ENCODE results near the gene GPRIN3. TPM values are rescaled to one million over a fixed set of nuclear protein-coding genes. Genes with fewer than 3 reads are reported as not detected.

GPRIN3 gene
- total RNA-seq, 1 donor from 2014 or later: 2.6 TPM

DNA sequence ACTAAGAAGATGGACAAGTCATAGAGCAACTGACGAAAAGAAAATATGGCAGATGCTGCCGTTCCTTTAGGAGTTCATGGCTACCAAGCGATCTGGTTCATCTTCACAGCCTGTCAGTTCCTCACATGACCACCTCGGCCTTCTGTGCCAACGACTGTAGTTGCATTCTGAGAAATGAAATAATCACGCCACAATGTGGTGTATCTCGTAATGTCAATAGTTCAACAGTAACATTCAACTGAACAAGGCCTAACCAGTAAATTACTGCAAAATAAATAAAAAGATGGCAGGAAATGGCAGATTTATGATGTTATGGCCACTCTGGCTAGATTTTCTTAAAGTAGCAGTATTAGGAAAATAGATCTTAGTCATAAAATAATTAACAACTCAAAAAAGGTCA, 4.4 kb downstream of the GPRIN3 start:
- no peaks in the 10 kb centered on the region for H3K9me3 ChIP-seq (ENCODE audit: insufficient read depth, low read depth, low read length)
- no peaks in the 10 kb centered on the region for H3K27me3 Mint-ChIP-seq (ENCODE audit: low read depth, unreplicated experiment)
- no peaks in the 10 kb centered on the region for H3K27me3 ChIP-seq (ENCODE audit: insufficient read depth, low read length)
- H3K4me1 ChIP-seq (ENCODE audit: insufficient read depth, low read length): no peaks in the 10 kb centered on the region
- H3K4me3 ChIP-seq (ENCODE audit: insufficient read depth, low read depth, low read length): no peak overlapping the region
- H3K36me3 ChIP-seq (ENCODE audit: insufficient read depth, low read length): no peaks in the 10 kb centered on the region
- no peak overlapping the region for H2AFZ ChIP-seq (ENCODE audit: low read depth, low read length)
- no peak overlapping the region for H3K27ac ChIP-seq (ENCODE audit: low read depth, low read length)
- FAIRE-seq (no peak), DNase-seq (ENCODE audit: low read depth) (no peak)
- H3K9ac ChIP-seq (ENCODE audit: low read length): no peak overlapping the region
- TF ChIP-seq, protein P1, sequence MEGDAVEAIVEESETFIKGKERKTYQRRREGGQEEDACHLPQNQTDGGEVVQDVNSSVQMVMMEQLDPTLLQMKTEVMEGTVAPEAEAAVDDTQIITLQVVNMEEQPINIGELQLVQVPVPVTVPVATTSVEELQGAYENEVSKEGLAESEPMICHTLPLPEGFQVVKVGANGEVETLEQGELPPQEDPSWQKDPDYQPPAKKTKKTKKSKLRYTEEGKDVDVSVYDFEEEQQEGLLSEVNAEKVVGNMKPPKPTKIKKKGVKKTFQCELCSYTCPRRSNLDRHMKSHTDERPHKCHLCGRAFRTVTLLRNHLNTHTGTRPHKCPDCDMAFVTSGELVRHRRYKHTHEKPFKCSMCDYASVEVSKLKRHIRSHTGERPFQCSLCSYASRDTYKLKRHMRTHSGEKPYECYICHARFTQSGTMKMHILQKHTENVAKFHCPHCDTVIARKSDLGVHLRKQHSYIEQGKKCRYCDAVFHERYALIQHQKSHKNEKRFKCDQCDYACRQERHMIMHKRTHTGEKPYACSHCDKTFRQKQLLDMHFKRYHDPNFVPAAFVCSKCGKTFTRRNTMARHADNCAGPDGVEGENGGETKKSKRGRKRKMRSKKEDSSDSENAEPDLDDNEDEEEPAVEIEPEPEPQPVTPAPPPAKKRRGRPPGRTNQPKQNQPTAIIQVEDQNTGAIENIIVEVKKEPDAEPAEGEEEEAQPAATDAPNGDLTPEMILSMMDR (IDR thresholded peaks at IDR 0.05; ENCODE audit: insufficient read depth, low read depth, low read length): no peak
- no peak for TF ChIP-seq EZH2 (IDR thresholded peaks at IDR 0.05; ENCODE audit: insufficient read depth, low read length)
- no peaks in the 10 kb centered on the region for H3K9me3 Mint-ChIP-seq (ENCODE audit: unreplicated experiment)
- H3K36me3 Mint-ChIP-seq (ENCODE audit: low read depth, unreplicated experiment): no peaks in the 10 kb centered on the region
- no peak overlapping the region for H3K4me3 Mint-ChIP-seq (ENCODE audit: unreplicated experiment)
- no peaks in the 10 kb centered on the region for H4K20me1 ChIP-seq (ENCODE audit: insufficient read depth, low read length)
- H3K27ac Mint-ChIP-seq (ENCODE audit: unreplicated experiment): no peak overlapping the region
- H3K4me1 Mint-ChIP-seq (ENCODE audit: low read depth, unreplicated experiment): peaks cover 18% of the 10 kb centered on the region
- no peak overlapping the region for H3K4me2 ChIP-seq (ENCODE audit: low read length)
- H3K79me2 ChIP-seq (ENCODE audit: insufficient read depth, low read length): no peaks in the 10 kb centered on the region

GRCh38 chr4:89301902-89302301, 5.7 kb downstream of the GPRIN3 start:
- no peaks in the 10 kb centered on the region for H3K36me3 ChIP-seq (ENCODE audit: insufficient read depth, low read length)
- FAIRE-seq (no peak), DNase-seq (ENCODE audit: low read depth) (no peak)
- no peaks in the 10 kb centered on the region for H3K36me3 Mint-ChIP-seq (ENCODE audit: low read depth, unreplicated experiment)
- no peaks in the 10 kb centered on the region for H3K27me3 Mint-ChIP-seq (ENCODE audit: low read depth, unreplicated experiment)
- no peak overlapping the region for H3K4me2 ChIP-seq (ENCODE audit: low read length)
- H3K79me2 ChIP-seq (ENCODE audit: insufficient read depth, low read length): no peaks in the 10 kb centered on the region
- no peaks in the 10 kb centered on the region for H3K9me3 ChIP-seq (ENCODE audit: insufficient read depth, low read depth, low read length)
- peaks cover 19% of the 10 kb centered on the region for H3K4me1 Mint-ChIP-seq (ENCODE audit: low read depth, unreplicated experiment)
- H3K4me3 ChIP-seq (ENCODE audit: insufficient read depth, low read depth, low read length): no peak overlapping the region
- no peak overlapping the region for H3K27ac ChIP-seq (ENCODE audit: low read depth, low read length)
- no peak overlapping the region for H3K9ac ChIP-seq (ENCODE audit: low read length)
- no peaks in the 10 kb centered on the region for H3K4me1 ChIP-seq (ENCODE audit: insufficient read depth, low read length)
- H4K20me1 ChIP-seq (ENCODE audit: insufficient read depth, low read length): no peaks in the 10 kb centered on the region
- H3K27ac Mint-ChIP-seq (ENCODE audit: unreplicated experiment): no peak overlapping the region
- H3K9me3 Mint-ChIP-seq (ENCODE audit: unreplicated experiment): no peaks in the 10 kb centered on the region
- no peak overlapping the region for H3K4me3 Mint-ChIP-seq (ENCODE audit: unreplicated experiment)
- H2AFZ ChIP-seq (ENCODE audit: low read depth, low read length): no peak overlapping the region
- TF ChIP-seq, protein P1 (IDR thresholded peaks at IDR 0.05; ENCODE audit: insufficient read depth, low read depth, low read length): no peak
- TF ChIP-seq EZH2 (IDR thresholded peaks at IDR 0.05; ENCODE audit: insufficient read depth, low read length): no peak
- no peaks in the 10 kb centered on the region for H3K27me3 ChIP-seq (ENCODE audit: insufficient read depth, low read length)

DNA sequence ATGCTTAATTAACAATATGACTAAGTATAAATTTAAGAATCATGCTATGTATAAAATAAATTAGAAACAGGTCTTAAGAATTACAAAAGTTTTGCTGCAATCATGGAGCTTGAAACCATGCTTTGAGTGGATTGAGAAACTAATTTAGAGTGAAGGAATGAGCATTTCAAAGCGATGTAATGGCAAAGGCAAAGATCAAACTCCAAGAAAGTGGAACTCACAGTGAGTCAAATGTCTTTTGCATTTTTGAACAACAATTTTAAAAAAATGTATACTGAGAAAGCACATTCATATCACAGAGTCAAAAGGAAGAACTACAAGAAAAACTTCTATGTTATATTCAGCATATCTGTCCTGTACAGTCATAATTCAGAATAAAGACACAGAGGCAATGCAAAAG, 6.6 kb downstream of the GPRIN3 start:
- no peak overlapping the region for H3K4me3 ChIP-seq (ENCODE audit: insufficient read depth, low read depth, low read length)
- no peaks in the 10 kb centered on the region for H3K9me3 ChIP-seq (ENCODE audit: insufficient read depth, low read depth, low read length)
- Mint-ChIP-seq H3K4me3 (ENCODE audit: unreplicated experiment) (no peak overlapping the region), H3K9me3 (ENCODE audit: unreplicated experiment) (no peaks in the 10 kb centered on the region), H3K27me3 (ENCODE audit: low read depth, unreplicated experiment) (no peaks in the 10 kb centered on the region), H3K36me3 (ENCODE audit: low read depth, unreplicated experiment) (no peaks in the 10 kb centered on the region), H3K4me1 (ENCODE audit: low read depth, unreplicated experiment) (peaks cover 13% of the 10 kb centered on the region), H3K27ac (ENCODE audit: unreplicated experiment) (no peak overlapping the region)
- no peaks in the 10 kb centered on the region for H3K36me3 ChIP-seq (ENCODE audit: insufficient read depth, low read length)
- TF ChIP-seq, protein P1 (IDR thresholded peaks at IDR 0.05; ENCODE audit: insufficient read depth, low read depth, low read length): no peak
- no peak for TF ChIP-seq EZH2 (IDR thresholded peaks at IDR 0.05; ENCODE audit: insufficient read depth, low read length)
- no peak overlapping the region for H3K9ac ChIP-seq (ENCODE audit: low read length)
- no peaks in the 10 kb centered on the region for H4K20me1 ChIP-seq (ENCODE audit: insufficient read depth, low read length)
- no peaks in the 10 kb centered on the region for H3K4me1 ChIP-seq (ENCODE audit: insufficient read depth, low read length)
- no peaks in the 10 kb centered on the region for H3K27me3 ChIP-seq (ENCODE audit: insufficient read depth, low read length)
- H3K27ac ChIP-seq (ENCODE audit: low read depth, low read length): no peak overlapping the region
- no peaks in the 10 kb centered on the region for H3K79me2 ChIP-seq (ENCODE audit: insufficient read depth, low read length)
- DNase-seq (ENCODE audit: low read depth): no peak
- H3K4me2 ChIP-seq (ENCODE audit: low read length): no peak overlapping the region
- FAIRE-seq: no peak
- H2AFZ ChIP-seq (ENCODE audit: low read depth, low read length): no peak overlapping the region

Data from astrocyte (in vitro differentiated cells and primary cell).